Thyroid gland (tissue), 4 donors: ENCODE measurements around the gene TAC3.

Source experiments
- POLR2A ChIP-seq, 2 donors: fragments of 450-650 bp; IDR thresholded peaks; one replicate each; pipeline ENCODE4 v1.6.1; 2017; ENCODE audit warnings: antibody characterized with exemption in 2 of 2, mild to moderate bottlenecking in 2 of 2, moderate library complexity in 1 of 2
- TF ChIP-seq, protein P1 (sequence below), 6 experiments: fragments of 200-600 bp in 3 of 6; fragments of 450-650 bp in 3 of 6; sonication (generic) in 3 of 6; IDR thresholded peaks; one replicate each; pipeline ENCODE4 v1.5.1; 2016 to 2019; ENCODE audit warnings: antibody characterized with exemption in 6 of 6, mild to moderate bottlenecking in 2 of 6, inconsistent platforms in 1 of 6, moderate library complexity in 1 of 6

GRCh38 chr12:57033431-57033830 lies 17.1 kb upstream of the TAC3 start:
- TF ChIP-seq, protein P1, sequence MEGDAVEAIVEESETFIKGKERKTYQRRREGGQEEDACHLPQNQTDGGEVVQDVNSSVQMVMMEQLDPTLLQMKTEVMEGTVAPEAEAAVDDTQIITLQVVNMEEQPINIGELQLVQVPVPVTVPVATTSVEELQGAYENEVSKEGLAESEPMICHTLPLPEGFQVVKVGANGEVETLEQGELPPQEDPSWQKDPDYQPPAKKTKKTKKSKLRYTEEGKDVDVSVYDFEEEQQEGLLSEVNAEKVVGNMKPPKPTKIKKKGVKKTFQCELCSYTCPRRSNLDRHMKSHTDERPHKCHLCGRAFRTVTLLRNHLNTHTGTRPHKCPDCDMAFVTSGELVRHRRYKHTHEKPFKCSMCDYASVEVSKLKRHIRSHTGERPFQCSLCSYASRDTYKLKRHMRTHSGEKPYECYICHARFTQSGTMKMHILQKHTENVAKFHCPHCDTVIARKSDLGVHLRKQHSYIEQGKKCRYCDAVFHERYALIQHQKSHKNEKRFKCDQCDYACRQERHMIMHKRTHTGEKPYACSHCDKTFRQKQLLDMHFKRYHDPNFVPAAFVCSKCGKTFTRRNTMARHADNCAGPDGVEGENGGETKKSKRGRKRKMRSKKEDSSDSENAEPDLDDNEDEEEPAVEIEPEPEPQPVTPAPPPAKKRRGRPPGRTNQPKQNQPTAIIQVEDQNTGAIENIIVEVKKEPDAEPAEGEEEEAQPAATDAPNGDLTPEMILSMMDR (IDR thresholded peaks at IDR 0.05), result no peak
- TF ChIP-seq POLR2A (IDR thresholded peaks at IDR 0.05), result no peak
